Panc1 (cell line): ENCODE measurements around the gene KIF21A. TPM values are rescaled to one million over a fixed set of nuclear protein-coding genes. Genes with fewer than 3 reads are reported as not detected.

ENCODE experiments used
- ATAC-seq: fragments of 200-7000 bp; cut with Tn5 transposase; 2 replicates; pipeline ENCODE4 v1.9.1; 2020; ENCODE audit warnings: mild to moderate bottlenecking, moderate library complexity
- BruUV-seq: library from RNA; stranded (reverse); fragments of 400-500 nt; replicated peaks from 2 replicates; lab custom pipeline; 2021; lab: Mats Ljungman, UMichigan
- CTCF ChIA-PET: fragments of 300-600 bp; sonication (Branson Sonifier 250); formaldehyde crosslinking; loops from one replicate; lab custom pipeline; 2022; ENCODE audit warnings: antibody characterized with exemption; lab: Charles Lee
- POLR2A ChIA-PET: fragments of 300-600 bp; sonication (Branson Sonifier 250); formaldehyde crosslinking; loops from one replicate; lab custom pipeline; 2022; ENCODE audit warnings: antibody characterized with exemption; lab: Charles Lee
- DNase-seq: peaks from one replicate; pipeline ENCODE4 v3.0.0-alpha.2; 2010; ENCODE audit warnings: low read depth, low spot score
- H3K27ac ChIP-seq: 2 replicates; pipeline ENCODE4 v1.5.1; 2011; ENCODE audit warnings: mild to moderate bottlenecking, low read length, inconsistent platforms
- H3K27me3 ChIP-seq: fragments of 200-500 bp; sonication (Bioruptor generic); 2 replicates; pipeline ENCODE4 v1.6.0; 2014; ENCODE audit warnings: low read length, inconsistent platforms; ENCODE audit not compliant: control insufficient read depth, insufficient read depth
- H3K36me3 ChIP-seq: fragments of 200-500 bp; sonication (Bioruptor generic); 2 replicates; pipeline ENCODE4 v1.5.1; 2014; ENCODE audit warnings: inconsistent platforms, mild to moderate bottlenecking, low read length, moderate library complexity; ENCODE audit not compliant: control insufficient read depth, insufficient read depth
- H3K4me1 ChIP-seq: 2 replicates; pipeline ENCODE4 v1.5.1; 2011; ENCODE audit warnings: inconsistent platforms, mild to moderate bottlenecking, low read length, moderate library complexity; ENCODE audit not compliant: control insufficient read depth, insufficient read depth
- H3K4me3 ChIP-seq, 2 experiments: 2 replicates each; pipeline ENCODE4 v1.5.1; 2011 to 2012; ENCODE audit warnings: low read depth in 2 of 2, low read length in 2 of 2, mild to moderate bottlenecking in 2 of 2, inconsistent platforms in 1 of 2, moderate library complexity in 1 of 2
- H3K9me3 ChIP-seq: fragments of 200-500 bp; sonication (Bioruptor generic); 2 replicates; pipeline ENCODE4 v1.5.1; 2014; ENCODE audit warnings: low read depth, mild to moderate bottlenecking, inconsistent platforms, low read length, moderate library complexity; ENCODE audit not compliant: control insufficient read depth, insufficient read depth
- POLR2AphosphoS5 ChIP-seq: IDR thresholded peaks from 2 replicates; pipeline ENCODE4 v1.6.1; 2012; ENCODE audit warnings: mild to moderate bottlenecking, low read depth, low read length, moderate library complexity
- SIN3A ChIP-seq: IDR thresholded peaks from 2 replicates; pipeline ENCODE4 v1.6.1; 2012; ENCODE audit warnings: low read depth, mild to moderate bottlenecking, low read length, moderate library complexity, borderline replicate concordance; ENCODE audit not compliant: insufficient read depth
- TCF7L2 ChIP-seq: IDR thresholded peaks from 2 replicates; pipeline ENCODE4 v1.6.1; 2011; ENCODE audit warnings: mild to moderate bottlenecking, low read depth, low read length, inconsistent platforms
- in situ Hi-C: cut with HindIII; loops from 2 replicates; pipeline ENCODE4 v1.10.0; 2016; ENCODE audit warnings: low sequenced_read_pairs, low pct_unique_long_range_greater_than_20kb
- intact Hi-C: fragments of 100-400 bp; cut with micrococcal nuclease; formaldehyde crosslinking; loops from one replicate; pipeline ENCODE4 v1.10.0; 2022; ENCODE audit not compliant: unreplicated experiment
- total RNA-seq: library from RNA; stranded (reverse); gene quantifications from one replicate; pipeline ENCODE4 v1.2.1, GENCODE V29; 2021; ENCODE audit not compliant: unreplicated experiment
- TF ChIP-seq, protein P1 (sequence below): fragments of 450-650 bp; IDR thresholded peaks from 2 replicates; pipeline ENCODE4 v1.5.1; 2017; ENCODE audit warnings: mild to moderate bottlenecking
- TF ChIP-seq, protein P2 (sequence below), 2 experiments: IDR thresholded peaks; 2 replicates each; pipeline ENCODE4 v1.6.1; 2011 to 2012; ENCODE audit warnings: low read depth in 2 of 2, control low read depth in 1 of 2, low read length in 1 of 2, mild to moderate bottlenecking in 1 of 2, moderate library complexity in 1 of 2; ENCODE audit not compliant: insufficient read depth in 1 of 2

The KIF21A gene
- total RNA-seq, 1 experiment from 2014 or later, result 25.6 TPM

DNA sequence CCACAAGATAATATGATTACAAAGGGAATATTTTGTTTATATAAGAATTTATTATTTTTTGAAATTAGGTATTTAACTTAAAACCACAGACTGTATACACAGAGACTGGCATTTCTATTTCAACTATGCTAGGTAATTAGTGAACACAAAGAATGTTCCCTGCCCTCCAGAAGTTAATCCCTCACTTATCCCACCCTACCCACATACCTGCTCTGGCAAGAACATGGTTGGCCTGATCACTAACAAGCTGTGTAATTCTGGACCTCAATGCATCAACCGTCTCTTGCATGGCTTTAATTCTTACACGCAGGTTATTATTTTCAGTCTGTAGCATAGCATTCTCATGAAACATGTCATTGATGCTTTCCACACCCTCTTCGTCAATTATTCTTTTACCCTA, 85.9 kb downstream of the KIF21A start:
- POLR2A ChIA-PET, result no interaction called here
- no peaks in the 10 kb centered on the region for H3K9me3 ChIP-seq
- no peaks in the 10 kb centered on the region for H3K4me1 ChIP-seq
- in situ Hi-C loops (no loop called here), intact Hi-C loops (no loop called here)
- TF ChIP-seq SIN3A (no peak), POLR2AphosphoS5 (no peak), TCF7L2 (no peak)
- TF ChIP-seq, protein P1, sequence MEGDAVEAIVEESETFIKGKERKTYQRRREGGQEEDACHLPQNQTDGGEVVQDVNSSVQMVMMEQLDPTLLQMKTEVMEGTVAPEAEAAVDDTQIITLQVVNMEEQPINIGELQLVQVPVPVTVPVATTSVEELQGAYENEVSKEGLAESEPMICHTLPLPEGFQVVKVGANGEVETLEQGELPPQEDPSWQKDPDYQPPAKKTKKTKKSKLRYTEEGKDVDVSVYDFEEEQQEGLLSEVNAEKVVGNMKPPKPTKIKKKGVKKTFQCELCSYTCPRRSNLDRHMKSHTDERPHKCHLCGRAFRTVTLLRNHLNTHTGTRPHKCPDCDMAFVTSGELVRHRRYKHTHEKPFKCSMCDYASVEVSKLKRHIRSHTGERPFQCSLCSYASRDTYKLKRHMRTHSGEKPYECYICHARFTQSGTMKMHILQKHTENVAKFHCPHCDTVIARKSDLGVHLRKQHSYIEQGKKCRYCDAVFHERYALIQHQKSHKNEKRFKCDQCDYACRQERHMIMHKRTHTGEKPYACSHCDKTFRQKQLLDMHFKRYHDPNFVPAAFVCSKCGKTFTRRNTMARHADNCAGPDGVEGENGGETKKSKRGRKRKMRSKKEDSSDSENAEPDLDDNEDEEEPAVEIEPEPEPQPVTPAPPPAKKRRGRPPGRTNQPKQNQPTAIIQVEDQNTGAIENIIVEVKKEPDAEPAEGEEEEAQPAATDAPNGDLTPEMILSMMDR, result no peak
- TF ChIP-seq, protein P2, sequence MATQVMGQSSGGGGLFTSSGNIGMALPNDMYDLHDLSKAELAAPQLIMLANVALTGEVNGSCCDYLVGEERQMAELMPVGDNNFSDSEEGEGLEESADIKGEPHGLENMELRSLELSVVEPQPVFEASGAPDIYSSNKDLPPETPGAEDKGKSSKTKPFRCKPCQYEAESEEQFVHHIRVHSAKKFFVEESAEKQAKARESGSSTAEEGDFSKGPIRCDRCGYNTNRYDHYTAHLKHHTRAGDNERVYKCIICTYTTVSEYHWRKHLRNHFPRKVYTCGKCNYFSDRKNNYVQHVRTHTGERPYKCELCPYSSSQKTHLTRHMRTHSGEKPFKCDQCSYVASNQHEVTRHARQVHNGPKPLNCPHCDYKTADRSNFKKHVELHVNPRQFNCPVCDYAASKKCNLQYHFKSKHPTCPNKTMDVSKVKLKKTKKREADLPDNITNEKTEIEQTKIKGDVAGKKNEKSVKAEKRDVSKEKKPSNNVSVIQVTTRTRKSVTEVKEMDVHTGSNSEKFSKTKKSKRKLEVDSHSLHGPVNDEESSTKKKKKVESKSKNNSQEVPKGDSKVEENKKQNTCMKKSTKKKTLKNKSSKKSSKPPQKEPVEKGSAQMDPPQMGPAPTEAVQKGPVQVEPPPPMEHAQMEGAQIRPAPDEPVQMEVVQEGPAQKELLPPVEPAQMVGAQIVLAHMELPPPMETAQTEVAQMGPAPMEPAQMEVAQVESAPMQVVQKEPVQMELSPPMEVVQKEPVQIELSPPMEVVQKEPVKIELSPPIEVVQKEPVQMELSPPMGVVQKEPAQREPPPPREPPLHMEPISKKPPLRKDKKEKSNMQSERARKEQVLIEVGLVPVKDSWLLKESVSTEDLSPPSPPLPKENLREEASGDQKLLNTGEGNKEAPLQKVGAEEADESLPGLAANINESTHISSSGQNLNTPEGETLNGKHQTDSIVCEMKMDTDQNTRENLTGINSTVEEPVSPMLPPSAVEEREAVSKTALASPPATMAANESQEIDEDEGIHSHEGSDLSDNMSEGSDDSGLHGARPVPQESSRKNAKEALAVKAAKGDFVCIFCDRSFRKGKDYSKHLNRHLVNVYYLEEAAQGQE (IDR thresholded peaks at IDR 0.05; ENCODE audit: insufficient read depth in 1 of 2, low read depth in 2 of 2, low read length in 1 of 2), result no peak
- H3K36me3 ChIP-seq, result no peaks in the 10 kb centered on the region; the same call in 1 of the 2 replicates
- ATAC-seq, result no peak
- H3K27ac ChIP-seq, result no peak overlapping the region
- CTCF ChIA-PET, result no interaction called here
- no peak for DNase-seq
- no TSS peak for BruUV-seq
- no peaks in the 10 kb centered on the region for H3K27me3 ChIP-seq
- no peak overlapping the region for H3K4me3 ChIP-seq

DNA sequence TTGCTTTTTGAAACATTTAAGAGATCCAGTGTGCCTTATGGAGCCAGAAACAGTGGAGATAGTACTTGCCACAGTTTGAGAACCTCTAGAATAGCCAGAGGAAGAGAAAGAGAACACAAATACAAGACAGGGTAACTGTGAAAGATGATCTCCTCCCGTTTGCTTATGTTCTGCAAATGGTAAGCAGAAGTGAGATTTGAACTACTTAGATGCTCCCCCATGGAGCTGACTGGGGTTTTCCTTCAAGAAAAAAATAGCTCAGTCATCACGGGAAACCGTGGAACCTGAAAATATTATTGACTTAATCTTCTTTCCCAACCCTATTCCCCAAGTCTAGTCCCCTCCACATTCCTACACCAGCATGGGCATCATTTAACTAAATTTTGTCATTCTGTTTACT, 87.1 kb downstream of the KIF21A start:
- H3K27ac ChIP-seq, result no peak overlapping the region
- no peak for ATAC-seq
- ChIA-PET POLR2A (no interaction called here), CTCF (no interaction called here)
- in situ Hi-C loops, result no loop called here
- BruUV-seq, result no TSS peak
- TF ChIP-seq, protein P2 (IDR thresholded peaks at IDR 0.05; ENCODE audit: insufficient read depth in 1 of 2, low read depth in 2 of 2, low read length in 1 of 2), result no peak
- no peak for TF ChIP-seq TCF7L2
- TF ChIP-seq, protein P1, result no peak
- TF ChIP-seq SIN3A, result no peak
- no peak for TF ChIP-seq POLR2AphosphoS5
- no peaks in the 10 kb centered on the region for H3K27me3 ChIP-seq
- intact Hi-C loops, result no loop called here
- no peaks in the 10 kb centered on the region for H3K9me3 ChIP-seq
- H3K4me1 ChIP-seq, result no peaks in the 10 kb centered on the region
- DNase-seq, result no peak
- no peaks in the 10 kb centered on the region; the same call in 1 of the 2 replicates for H3K36me3 ChIP-seq
- H3K4me3 ChIP-seq, result no peak overlapping the region
